Non-pigmented ciliary epithelial cell (primary cell): ENCODE measurements around the gene MTCH1.

Source experiments
- DNase-seq: peaks from one replicate; pipeline ENCODE4 v3.0.0-alpha.2; 2010; ENCODE audit warnings: low read depth

Gene MTCH1

DNA sequence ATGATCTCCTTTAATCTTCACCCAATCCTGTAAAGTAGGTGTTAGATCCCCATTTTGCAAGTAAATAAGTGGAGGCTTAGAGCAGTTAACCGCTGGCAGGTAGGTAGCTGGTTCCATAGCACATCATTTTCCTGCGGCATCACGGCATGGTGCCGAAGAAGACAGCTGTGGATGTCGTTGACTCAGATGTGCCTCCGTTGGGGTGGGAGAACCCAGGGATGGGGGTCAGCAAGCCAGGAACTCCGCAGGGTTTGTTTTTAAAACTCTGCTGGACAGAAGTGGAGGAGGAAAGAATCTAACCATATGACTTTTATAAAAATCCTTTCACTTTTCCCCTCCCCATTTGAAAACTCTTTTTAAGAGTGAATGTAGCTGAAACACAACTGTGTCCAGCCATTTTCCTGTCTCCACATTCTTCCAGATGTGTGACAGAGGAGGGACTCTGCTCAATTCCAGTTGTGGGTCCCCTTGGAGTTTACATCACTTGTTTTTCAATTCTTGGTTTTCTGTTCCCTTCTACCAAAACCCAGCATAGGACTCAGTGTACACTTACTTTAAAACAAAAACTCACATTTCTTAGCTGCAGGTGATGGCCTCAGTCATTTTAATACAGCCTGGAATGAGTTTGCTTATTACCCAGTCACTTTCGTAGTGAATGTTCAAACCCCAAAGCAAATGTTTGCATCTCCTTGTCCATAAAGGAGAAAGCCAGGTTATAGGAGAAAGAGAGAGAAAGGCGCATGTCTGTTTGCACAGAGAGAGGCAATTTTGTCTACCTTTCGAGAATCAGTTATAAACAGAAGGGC, 59.1 kb downstream of the MTCH1 start:
- no peak for DNase-seq

DNA sequence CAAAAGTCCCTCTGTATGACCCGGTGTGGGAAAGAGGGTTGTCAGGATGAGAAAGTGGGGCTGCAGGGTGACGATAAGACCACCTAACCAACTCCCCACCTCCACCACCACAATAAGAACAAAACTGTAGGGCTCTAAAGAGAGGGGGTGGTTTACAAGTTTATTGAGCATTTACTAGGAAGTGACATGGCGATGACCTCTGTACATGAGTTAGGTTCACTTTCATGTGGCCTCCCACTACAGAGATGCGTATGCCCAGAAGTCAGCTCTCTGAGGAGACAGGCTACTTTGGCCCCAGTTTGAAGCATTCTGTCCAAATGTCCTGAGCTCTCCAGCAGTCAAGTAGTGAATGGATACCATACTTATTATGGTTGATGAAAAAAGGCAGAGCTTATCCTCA, 60.2 kb downstream of the MTCH1 start:
- DNase-seq = no peak

DNA sequence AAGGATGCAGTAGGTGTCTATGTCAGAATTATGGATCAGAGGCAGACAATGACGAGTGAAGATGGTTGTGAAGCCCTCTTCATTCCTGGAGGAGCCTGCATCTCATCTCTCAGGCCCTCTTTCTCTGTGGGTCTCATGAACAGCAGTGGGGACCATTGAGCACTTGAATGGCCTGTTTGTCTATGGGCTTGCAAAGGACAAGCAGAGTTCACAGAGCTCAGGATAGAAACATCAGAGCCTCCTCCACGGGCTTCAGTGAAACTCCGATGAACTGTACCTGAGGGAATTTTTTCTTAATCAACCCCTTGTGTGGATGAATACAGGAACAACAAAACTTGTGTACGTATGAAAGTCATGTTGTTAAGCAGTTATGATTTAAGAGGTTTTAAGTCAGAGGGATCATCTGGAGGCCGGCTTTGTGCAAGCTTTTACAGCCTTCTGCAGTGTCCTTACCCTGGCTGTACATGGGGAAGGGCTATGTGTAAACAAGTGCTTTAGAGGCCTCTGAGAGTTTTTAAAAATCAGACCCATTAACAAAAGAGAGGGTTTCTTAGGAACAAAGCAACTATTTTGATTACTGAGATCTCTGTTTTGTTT, 61.1 kb downstream of the MTCH1 start:
- no peak for DNase-seq

DNA sequence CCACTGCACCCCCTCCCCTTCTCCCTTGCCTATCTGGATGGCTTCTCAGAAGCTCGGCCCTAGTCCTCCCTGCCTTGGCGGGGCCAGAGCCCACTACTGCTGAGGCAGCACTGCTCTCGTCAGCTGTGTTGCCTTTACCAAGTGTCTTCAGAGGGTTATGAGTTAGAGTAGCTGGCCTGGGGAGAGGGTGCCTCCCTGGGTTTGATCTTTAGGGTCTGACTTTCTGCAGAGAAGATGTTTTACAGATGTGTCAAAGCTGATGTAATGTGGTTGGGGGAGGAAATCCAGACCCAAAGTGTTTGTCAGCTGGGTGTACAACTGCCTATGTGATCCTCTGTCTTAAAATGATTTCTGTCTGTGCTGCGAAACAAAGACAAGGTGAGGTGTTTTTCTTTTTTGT, 61.9 kb downstream of the MTCH1 start:
- DNase-seq = no peak

DNA sequence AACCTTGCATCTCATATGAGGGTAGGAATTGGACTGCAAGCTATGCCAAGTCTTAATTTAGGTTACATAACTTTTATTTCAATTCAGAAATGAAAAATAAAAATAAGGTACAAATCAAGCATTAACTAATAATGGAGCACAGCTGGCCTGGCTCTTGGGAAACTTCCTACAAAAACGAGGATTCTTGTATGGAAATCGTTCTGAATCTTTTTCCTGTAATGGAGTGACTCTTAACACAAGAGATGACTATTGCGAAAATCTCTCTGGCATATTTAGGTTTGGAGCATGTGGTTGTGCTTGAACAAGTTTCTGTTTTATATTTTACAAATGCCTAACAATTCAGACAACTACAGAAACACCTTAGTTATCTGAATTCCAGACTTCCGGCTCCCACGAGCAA, 65.5 kb downstream of the MTCH1 start:
- no peak for DNase-seq

DNA sequence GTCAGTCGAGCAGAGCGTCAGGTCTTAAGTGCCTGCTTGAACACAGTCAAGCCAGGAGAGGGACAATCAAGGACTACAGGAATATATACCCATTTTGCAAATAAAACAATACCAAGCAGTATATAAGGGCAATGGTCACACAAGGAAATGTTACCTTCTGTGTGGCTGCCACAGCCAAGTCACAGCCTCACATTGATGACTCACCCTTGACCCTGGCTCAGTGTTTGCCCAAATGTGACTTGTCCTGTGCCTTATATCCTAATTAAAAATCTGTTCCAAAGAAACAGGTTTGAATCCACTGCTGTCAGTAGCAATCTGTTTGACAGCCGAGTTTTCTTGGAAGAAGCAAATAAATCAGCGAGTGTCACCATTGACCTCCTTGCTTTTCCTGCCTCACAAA, 65.9 kb downstream of the MTCH1 start:
- no peak for DNase-seq
